ENCODE data around the gene ZMIZ1. TPM values are rescaled to one million over a fixed set of nuclear protein-coding genes. Genes with fewer than 3 reads are reported as not detected.
A peak's percentile ranks its signal among the peaks of the same experiment; 100 is the strongest.

ZMIZ1 gene
- total and polyA plus RNA-seq, 8 donors = 63.1 to 87.2 (median 76.8) TPM

- ATAC-seq = no peak
- Histone ChIP-seq H3K4me3 (no peak overlapping the region), H3K27ac (peak overlapping the region; percentile 5 to 58), H3K27me3 (no peaks in the 10 kb centered on the region), H3K9me3 (no peaks in the 10 kb centered on the region), H3K4me1 (peaks cover 47 to 94% of the 10 kb centered on the region in 2 donors), H3K36me3 (peaks cover 0 to 8% of the 10 kb centered on the region in 2 donors)
- intact Hi-C loops (cut with DNase I) = no loop called here
- DNase-seq = peak in 2 of 4 donors; percentile 43 to 46
- TF ChIP-seq CTCF (IDR thresholded peaks at IDR 0.05) = no peak
Measured at GRCh38 chr10:79179164-79179956, 110.6 kb downstream of the ZMIZ1 start.

GRCh38 chr10:79179957-79180309 lies 111.2 kb downstream of the ZMIZ1 start:
- intact Hi-C loops (cut with DNase I) = no loop called here
- peaks cover 52 to 95% of the 10 kb centered on the region in 2 donors for H3K4me1 ChIP-seq
- no peaks in the 10 kb centered on the region for H3K9me3 ChIP-seq
- H3K4me3 ChIP-seq = no peak overlapping the region
- H3K36me3 ChIP-seq = peaks cover 0 to 7% of the 10 kb centered on the region in 2 donors
- DNase-seq = peak in 1 of 4 donors; percentile 50
- ATAC-seq = no peak
- no peak for TF ChIP-seq CTCF (IDR thresholded peaks at IDR 0.05)
- no peaks in the 10 kb centered on the region for H3K27me3 ChIP-seq
- peak overlapping the region in 1 of 2 donors; percentile 58 for H3K27ac ChIP-seq

GRCh38 chr10:79180414-79181221 lies 111.9 kb downstream of the ZMIZ1 start:
- ATAC-seq (no peak), DNase-seq (peak in 2 of 4 donors; percentile 65 to 68)
- H3K4me1 ChIP-seq = peaks cover 59 to 97% of the 10 kb centered on the region in 2 donors
- no peak for TF ChIP-seq CTCF (IDR thresholded peaks at IDR 0.05)
- H3K27ac ChIP-seq = peak overlapping the region in 1 of 2 donors; percentile 55
- no peaks in the 10 kb centered on the region for H3K9me3 ChIP-seq
- no peaks in the 10 kb centered on the region for H3K27me3 ChIP-seq
- no peak overlapping the region for H3K4me3 ChIP-seq
- intact Hi-C loops (cut with DNase I) = no loop called here
- peaks cover 0 to 5% of the 10 kb centered on the region in 2 donors for H3K36me3 ChIP-seq

GRCh38 chr10:79181227-79181626 lies 112.5 kb downstream of the ZMIZ1 start:
- ATAC-seq (no peak), DNase-seq (peak in 1 of 4 donors; percentile 49)
- H3K27ac ChIP-seq = peak overlapping the region in 1 of 2 donors; percentile 55
- no peaks in the 10 kb centered on the region for H3K36me3 ChIP-seq
- no peaks in the 10 kb centered on the region for H3K9me3 ChIP-seq
- H3K4me3 ChIP-seq = no peak overlapping the region
- peaks cover 60 to 97% of the 10 kb centered on the region in 2 donors for H3K4me1 ChIP-seq
- intact Hi-C loops (cut with DNase I) = no loop called here
- no peaks in the 10 kb centered on the region for H3K27me3 ChIP-seq
- TF ChIP-seq CTCF (IDR thresholded peaks at IDR 0.05) = no peak

Measured in left lung (tissue), 10 donors.